Endothelial cell of umbilical vein (primary cell): ENCODE data around the gene PEAK3. TPM values are rescaled to one million over a fixed set of nuclear protein-coding genes. Genes with fewer than 3 reads are reported as not detected.

ENCODE experiments used
- BruUV-seq: library from RNA; stranded (reverse); fragments of 400-500 nt; replicated peaks from 2 replicates; lab custom pipeline; 2021; lab: Mats Ljungman, UMichigan
- CTCF ChIA-PET: fragments of 300-600, 350-600 bp; sonication (Branson Sonifier 250); formaldehyde crosslinking; loops from one replicate; lab custom pipeline; 2021; ENCODE audit warnings: antibody characterized with exemption, inconsistent platforms; lab: Charles Lee
- POLR2A ChIA-PET: fragments of 300-600, 350-600 bp; sonication (Branson Sonifier 250); formaldehyde crosslinking; loops from one replicate; lab custom pipeline; 2021; ENCODE audit warnings: antibody characterized with exemption, inconsistent platforms; lab: Charles Lee
- DNase-seq: peaks from one replicate; pipeline ENCODE4 v3.0.0-alpha.2; 2011; ENCODE audit warnings: low read depth, low spot score
- FAIRE-seq: peaks from 2 replicates; lab custom pipeline; 2011; peaks lifted over from hg19 to GRCh38; lab: Jason Lieb, UNC
- H2AFZ ChIP-seq: 2 replicates; pipeline ENCODE4 v1.6.0; 2012; ENCODE audit warnings: low read depth, low read length, control low read depth, inconsistent platforms
- H3K27ac ChIP-seq: 2 replicates; pipeline ENCODE4 v1.5.1; 2011; ENCODE audit warnings: low read depth, mild to moderate bottlenecking, control low read depth, low read length, moderate library complexity; ENCODE audit not compliant: insufficient read depth
- H3K27me3 ChIP-seq, 2 experiments: 2 replicates each; pipeline versions ENCODE4 v1.6.0 to v1.6.1; 2011; ENCODE audit warnings: low read length in 2 of 2, mixed read lengths in 1 of 2; ENCODE audit not compliant: control insufficient read depth in 2 of 2, insufficient read depth in 2 of 2
- H3K36me3 ChIP-seq, 2 experiments: 2 replicates in 1 of 2; 3 replicates in 1 of 2; pipeline ENCODE4 v1.5.1; 2011; ENCODE audit warnings: low read length in 2 of 2, mild to moderate bottlenecking in 1 of 2, moderate library complexity in 1 of 2; ENCODE audit not compliant: control insufficient read depth in 2 of 2, insufficient read depth in 2 of 2; ENCODE audit errors: extremely low read depth in 1 of 2
- H3K4me1 ChIP-seq: 3 replicates; pipeline ENCODE4 v1.5.1; 2011; ENCODE audit warnings: mild to moderate bottlenecking, low read length; ENCODE audit not compliant: control insufficient read depth, insufficient read depth; ENCODE audit errors: extremely low read depth
- H3K4me2 ChIP-seq: 2 replicates; pipeline ENCODE4 v1.6.1; 2011; ENCODE audit warnings: low read length, control low read depth, mixed read lengths; ENCODE audit not compliant: insufficient read depth
- H3K4me3 ChIP-seq, 3 experiments: fragments of 200-600 bp in 1 of 3; sonication (generic), shearing (Covaris generic) in 1 of 3; replicated peaks in 1 of 3; 2 replicates each; pipeline ENCODE4 v1.5.1; 2011 to 2016; ENCODE audit warnings: control low read depth in 3 of 3, low read length in 3 of 3, mild to moderate bottlenecking in 2 of 3, inconsistent platforms in 1 of 3, low read depth in 1 of 3, moderate library complexity in 1 of 3; ENCODE audit not compliant: insufficient read depth in 1 of 3
- H3K79me2 ChIP-seq: 2 replicates; pipeline ENCODE4 v1.6.0; 2012; ENCODE audit warnings: low read length, inconsistent platforms; ENCODE audit not compliant: control insufficient read depth, insufficient read depth
- H3K9ac ChIP-seq: replicated peaks from 2 replicates; pipeline ENCODE3; 2011; ENCODE audit warnings: low read length, control low read depth; ENCODE audit not compliant: insufficient read depth; ENCODE audit errors: extremely low read depth
- H3K9me1 ChIP-seq: replicated peaks from 3 replicates; pipeline ENCODE4 v1.6.0; 2011; ENCODE audit warnings: mild to moderate bottlenecking, low read length; ENCODE audit not compliant: control insufficient read depth, insufficient read depth; ENCODE audit errors: extremely low read depth
- H3K9me3 ChIP-seq: replicated peaks from 2 replicates; pipeline ENCODE4 v1.5.1; 2012; ENCODE audit warnings: low read length, inconsistent platforms; ENCODE audit not compliant: control insufficient read depth, insufficient read depth
- H4K20me1 ChIP-seq: replicated peaks from 2 replicates; pipeline ENCODE3; 2011; ENCODE audit warnings: mild to moderate bottlenecking, low read length; ENCODE audit not compliant: control insufficient read depth, insufficient read depth; ENCODE audit errors: extremely low read depth
- EZH2 ChIP-seq: IDR thresholded peaks from 2 replicates; pipeline ENCODE4 v1.6.1; 2012; ENCODE audit warnings: borderline replicate concordance, low read depth, mild to moderate bottlenecking, moderate library complexity, low read length, inconsistent platforms; ENCODE audit not compliant: severe bottlenecking
- FOS ChIP-seq: IDR thresholded peaks from 2 replicates; pipeline ENCODE4 v1.6.1; 2011; ENCODE audit warnings: mild to moderate bottlenecking, low read length, moderate library complexity, borderline replicate concordance; ENCODE audit not compliant: insufficient read depth
- GATA2 ChIP-seq: IDR thresholded peaks from 2 replicates; pipeline ENCODE4 v1.7.0; 2011; ENCODE audit warnings: low read depth, mild to moderate bottlenecking, moderate library complexity, mixed read lengths, low read length; ENCODE audit not compliant: insufficient read length, insufficient read depth
- JUN ChIP-seq: IDR thresholded peaks from 2 replicates; pipeline ENCODE4 v1.6.1; 2011; ENCODE audit warnings: borderline replicate concordance, low read depth; ENCODE audit not compliant: insufficient read length, insufficient read depth
- MYC ChIP-seq: IDR thresholded peaks from one replicate; pipeline ENCODE4 v1.6.1; 2011; ENCODE audit warnings: mild to moderate bottlenecking, low read depth, low read length
- POLR2A ChIP-seq: IDR thresholded peaks from 2 replicates; pipeline ENCODE4 v1.6.1; 2012; ENCODE audit warnings: low read depth, mild to moderate bottlenecking, control low read depth, low read length
- POLR2AphosphoS5 ChIP-seq: IDR thresholded peaks from 2 replicates; pipeline ENCODE4 v1.6.1; 2012; ENCODE audit warnings: low read depth, mild to moderate bottlenecking, control low read depth, low read length, moderate library complexity; ENCODE audit not compliant: insufficient read depth
- dilution Hi-C: fragments of 300-500 bp; cut with MboI; formaldehyde crosslinking; loops from one replicate; pipeline ENCODE4 v1.15.0; 2019; ENCODE audit warnings: low sequenced_read_pairs; ENCODE audit not compliant: extremely low pct_ligation_motif_present
- intact Hi-C: fragments of 100-400 bp; cut with micrococcal nuclease; formaldehyde crosslinking; loops from one replicate; pipeline ENCODE4 v1.10.0; 2022
- polyA plus RNA-seq, 4 experiments: library from polyadenylated mRNA; depleted of rRNA in 3 of 4; stranded (reverse) in 3 of 4; unstranded in 1 of 4; fragments of >200 nt; gene quantifications; 2 replicates each; pipeline versions ENCODE4 v1.2.1 to v1.2.3, GENCODE V29; 2011 to 2012; ENCODE audit warnings: missing spikeins in 1 of 4
- total RNA-seq: library from RNA; stranded (reverse); gene quantifications from 2 replicates; pipeline ENCODE4 v1.2.3, GENCODE V29; 2021
- TF ChIP-seq, protein P1 (sequence below): IDR thresholded peaks from 2 replicates; pipeline ENCODE4 v1.6.1; 2011; ENCODE audit not compliant: insufficient read depth, insufficient read length
- TF ChIP-seq, protein P2 (sequence below), 2 donors: IDR thresholded peaks; 1 replicate in 1 of 2; 2 replicates in 1 of 2; pipeline ENCODE4 v1.5.1; 2011; ENCODE audit warnings: low read length in 2 of 2, mild to moderate bottlenecking in 2 of 2, moderate library complexity in 2 of 2, control low read depth in 1 of 2, inconsistent platforms in 1 of 2, low read depth in 1 of 2; ENCODE audit not compliant: insufficient read depth in 1 of 2; ENCODE audit errors: extremely low read depth in 1 of 2

PEAK3 gene
- total and polyA plus RNA-seq, 2 donors (not counting 3 experiments of a cell fraction or from before 2014, with no cell fraction given), result 0.03 TPM; not detected in 1

DNA sequence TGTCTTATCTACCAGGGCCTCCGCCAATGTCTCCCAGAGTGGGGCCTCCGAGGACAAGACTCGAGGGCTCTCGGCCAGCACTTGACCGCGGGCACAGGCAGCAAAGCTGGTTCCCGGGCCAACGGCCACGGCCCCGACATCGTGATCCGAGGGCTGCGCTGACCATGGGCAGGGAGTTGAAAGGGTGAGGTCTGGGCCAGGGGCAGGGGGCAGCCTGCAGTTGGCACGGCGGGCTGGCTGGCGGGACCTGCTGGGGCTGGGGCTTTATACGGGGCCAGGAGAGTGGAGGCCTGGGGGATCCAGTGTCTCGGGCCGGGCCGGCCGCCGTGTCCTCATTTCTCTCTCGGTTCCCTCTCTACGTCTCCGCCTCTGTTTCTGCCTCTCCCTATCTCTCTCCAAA, 35.8 kb upstream of the PEAK3 start:
- no peak overlapping the region for H3K9ac ChIP-seq
- no peaks in the 10 kb centered on the region for H3K4me1 ChIP-seq
- H3K27me3 ChIP-seq, result peaks cover 0 to 10% of the 10 kb centered on the region in 2 experiments
- no peak for DNase-seq
- H4K20me1 ChIP-seq, result no peaks in the 10 kb centered on the region
- no peaks in the 10 kb centered on the region for H3K79me2 ChIP-seq
- ChIA-PET POLR2A (no interaction called here), CTCF (interaction anchor here (1.2 to 2.8 kb wide), 2 partner anchors 9 to 162 kb away, joined by 3 to 36 read pairs; no protein-coding TSS in a partner anchor)
- H3K4me3 ChIP-seq, result no peak overlapping the region
- H3K4me2 ChIP-seq, result no peak overlapping the region
- no peak for FAIRE-seq
- TF ChIP-seq FOS, result no peak
- TF ChIP-seq, protein P1, sequence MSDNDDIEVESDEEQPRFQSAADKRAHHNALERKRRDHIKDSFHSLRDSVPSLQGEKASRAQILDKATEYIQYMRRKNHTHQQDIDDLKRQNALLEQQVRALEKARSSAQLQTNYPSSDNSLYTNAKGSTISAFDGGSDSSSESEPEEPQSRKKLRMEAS, result no peak
- TF ChIP-seq POLR2A, result no peak
- no peak for TF ChIP-seq MYC
- dilution Hi-C loops (no loop called here), intact Hi-C loops (loop anchor here (10.0 kb wide), 1 partner anchor 383 kb away; no protein-coding TSS in a partner anchor)
- no peaks in the 10 kb centered on the region for H3K9me1 ChIP-seq
- H3K9me3 ChIP-seq, result peaks cover 2% of the 10 kb centered on the region
- no peak overlapping the region for H2AFZ ChIP-seq
- H3K27ac ChIP-seq, result no peak overlapping the region
- peaks cover 0 to 3% of the 10 kb centered on the region in 2 experiments for H3K36me3 ChIP-seq
- BruUV-seq, result no TSS peak

DNA sequence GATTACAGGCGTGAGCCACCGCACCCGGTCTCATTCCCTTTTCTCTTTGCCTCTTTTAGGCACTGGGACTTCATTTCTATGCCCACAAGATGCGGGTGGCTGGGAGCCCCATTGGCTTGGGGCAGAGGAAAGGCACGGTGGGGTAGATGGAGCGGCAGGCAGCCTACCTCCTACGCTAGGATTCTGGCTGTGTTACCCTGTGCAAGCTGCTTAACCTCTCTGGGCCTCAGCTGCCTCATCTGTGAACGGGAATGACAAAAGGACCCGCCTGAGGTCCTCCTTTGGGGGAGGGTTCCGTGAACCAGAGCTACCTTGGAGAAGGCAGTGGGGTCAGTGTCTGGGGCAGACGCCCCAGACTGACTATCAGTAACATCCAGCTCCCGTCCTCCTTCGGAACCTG, 35.3 kb upstream of the PEAK3 start:
- Histone ChIP-seq H3K27ac (no peak overlapping the region), H3K4me2 (no peak overlapping the region), H3K9me1 (no peaks in the 10 kb centered on the region), H4K20me1 (no peaks in the 10 kb centered on the region), H3K36me3 (no peaks in the 10 kb centered on the region), H3K4me3 (no peak overlapping the region), H3K9ac (no peak overlapping the region), H3K79me2 (no peaks in the 10 kb centered on the region), H3K9me3 (peaks cover 2% of the 10 kb centered on the region), H2AFZ (no peak overlapping the region), H3K4me1 (no peaks in the 10 kb centered on the region), H3K27me3 (peaks cover under 1 to 10% of the 10 kb centered on the region in 2 experiments)
- DNase-seq, result no peak
- ChIA-PET CTCF (interaction anchor here (1.2 to 3.0 kb wide), 5 partner anchors 10 to 294 kb away, joined by 3 to 36 read pairs (median 8); no protein-coding TSS in a partner anchor), POLR2A (no interaction called here)
- dilution Hi-C loops (no loop called here), intact Hi-C loops (loop anchor here (10.0 kb wide), 1 partner anchor 382 kb away; no protein-coding TSS in a partner anchor)
- TF ChIP-seq FOS, result no peak
- TF ChIP-seq POLR2A, result no peak
- no peak for TF ChIP-seq GATA2
- TF ChIP-seq POLR2AphosphoS5, result no peak
- TF ChIP-seq, protein P1, result no peak
- TF ChIP-seq EZH2, result no peak
- TF ChIP-seq, protein P2, sequence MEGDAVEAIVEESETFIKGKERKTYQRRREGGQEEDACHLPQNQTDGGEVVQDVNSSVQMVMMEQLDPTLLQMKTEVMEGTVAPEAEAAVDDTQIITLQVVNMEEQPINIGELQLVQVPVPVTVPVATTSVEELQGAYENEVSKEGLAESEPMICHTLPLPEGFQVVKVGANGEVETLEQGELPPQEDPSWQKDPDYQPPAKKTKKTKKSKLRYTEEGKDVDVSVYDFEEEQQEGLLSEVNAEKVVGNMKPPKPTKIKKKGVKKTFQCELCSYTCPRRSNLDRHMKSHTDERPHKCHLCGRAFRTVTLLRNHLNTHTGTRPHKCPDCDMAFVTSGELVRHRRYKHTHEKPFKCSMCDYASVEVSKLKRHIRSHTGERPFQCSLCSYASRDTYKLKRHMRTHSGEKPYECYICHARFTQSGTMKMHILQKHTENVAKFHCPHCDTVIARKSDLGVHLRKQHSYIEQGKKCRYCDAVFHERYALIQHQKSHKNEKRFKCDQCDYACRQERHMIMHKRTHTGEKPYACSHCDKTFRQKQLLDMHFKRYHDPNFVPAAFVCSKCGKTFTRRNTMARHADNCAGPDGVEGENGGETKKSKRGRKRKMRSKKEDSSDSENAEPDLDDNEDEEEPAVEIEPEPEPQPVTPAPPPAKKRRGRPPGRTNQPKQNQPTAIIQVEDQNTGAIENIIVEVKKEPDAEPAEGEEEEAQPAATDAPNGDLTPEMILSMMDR (IDR thresholded peaks at IDR 0.05; ENCODE audit: extremely low read depth in 1 of 2, insufficient read depth in 1 of 2, low read depth in 1 of 2, low read length in 2 of 2), result no peak
- TF ChIP-seq MYC, result no peak
- no peak for TF ChIP-seq JUN
- BruUV-seq, result no TSS peak
- no peak for FAIRE-seq
